Neural progenitor cell (in vitro differentiated cells): ENCODE data around the gene SLC35B3. TPM values are rescaled to one million over a fixed set of nuclear protein-coding genes. Genes with fewer than 3 reads are reported as not detected.

ENCODE experiments used
- DNase-seq: peaks from one replicate; pipeline ENCODE4 v3.0.0-alpha.2; 2016; ENCODE audit warnings: low spot score
- H2AFZ ChIP-seq: fragments of 200-600 bp; sonication (generic); replicated peaks from 2 replicates; pipeline ENCODE4 v1.6.1; 2016; ENCODE audit warnings: antibody characterized with exemption
- H3F3A ChIP-seq: fragments of 200-600 bp; sonication (generic); 2 replicates; pipeline ENCODE4 v1.6.1; 2016; ENCODE audit warnings: antibody characterized with exemption, low read depth
- H3K27ac ChIP-seq: fragments of 200-600 bp; sonication (generic); 2 replicates; pipeline ENCODE4 v1.5.1; 2016; ENCODE audit warnings: mild to moderate bottlenecking
- H3K27me3 ChIP-seq: fragments of 200-600 bp; sonication (generic); 2 replicates; pipeline ENCODE4 v1.6.1; 2016; ENCODE audit warnings: mild to moderate bottlenecking, moderate library complexity
- H3K36me3 ChIP-seq: fragments of 200-600 bp; sonication (generic); 2 replicates; pipeline ENCODE4 v1.5.1; 2016
- H3K4me1 ChIP-seq: fragments of 200-600 bp; sonication (generic); 2 replicates; pipeline ENCODE4 v1.6.1; 2016; ENCODE audit warnings: mixed run types
- H3K4me2 ChIP-seq: fragments of 200-600 bp; sonication (generic); 2 replicates; pipeline ENCODE4 v1.6.1; 2016
- H3K4me3 ChIP-seq: fragments of 200-600 bp; sonication (generic); 2 replicates; pipeline ENCODE4 v1.5.1; 2016
- H3K79me2 ChIP-seq: fragments of 200-600 bp; sonication (generic); 2 replicates; pipeline ENCODE4 v1.6.1; 2016; ENCODE audit warnings: low read depth
- H3K9ac ChIP-seq: fragments of 200-600 bp; sonication (generic); 2 replicates; pipeline ENCODE4 v1.6.1; 2016
- H3K9me3 ChIP-seq: fragments of 200-600 bp; sonication (generic); 2 replicates; pipeline ENCODE4 v1.5.1; 2016; ENCODE audit warnings: low read depth
- H4K20me1 ChIP-seq: fragments of 200-600 bp; sonication (generic); 2 replicates; pipeline ENCODE4 v1.6.1; 2016; ENCODE audit warnings: low read depth
- H3K27ac Mint-ChIP-seq: 3 replicates; pipeline ENCODE4 v1.8.0; 2021; ENCODE audit warnings: mixed read lengths
- H3K27me3 Mint-ChIP-seq: 2 replicates; pipeline ENCODE4 v1.8.0; 2022; ENCODE audit warnings: low read depth, mild to moderate bottlenecking, inconsistent platforms, moderate library complexity, mixed read lengths; ENCODE audit not compliant: insufficient read depth
- H3K36me3 Mint-ChIP-seq: 3 replicates; pipeline ENCODE4 v1.8.0; 2021; ENCODE audit warnings: mixed read lengths
- H3K4me1 Mint-ChIP-seq: 3 replicates; pipeline ENCODE4 v1.8.0; 2021; ENCODE audit warnings: mixed read lengths
- H3K4me3 Mint-ChIP-seq: 3 replicates; pipeline ENCODE4 v1.8.0; 2021; ENCODE audit warnings: mild to moderate bottlenecking, moderate library complexity, mixed read lengths
- H3K9me3 Mint-ChIP-seq: 3 replicates; pipeline ENCODE4 v1.8.0; 2020; ENCODE audit warnings: mixed read lengths
- EZH2 ChIP-seq: fragments of 200-600 bp; sonication (generic); IDR thresholded peaks from 2 replicates; pipeline ENCODE4 v1.6.1; 2017; ENCODE audit warnings: antibody characterized with exemption, mild to moderate bottlenecking, moderate library complexity
- EZH2phosphoT487 ChIP-seq: fragments of 200-600 bp; sonication (generic); IDR thresholded peaks from 2 replicates; pipeline ENCODE4 v1.6.1; 2017; ENCODE audit warnings: antibody characterized with exemption
- total RNA-seq: library from RNA; depleted of rRNA; stranded (reverse); fragments of >200 nt; gene quantifications from 2 replicates; pipeline ENCODE4 v1.2.3, GENCODE V29; 2015; ENCODE audit warnings: low replicate concordance
- TF ChIP-seq, protein P1 (sequence below): fragments of 200-600 bp; sonication (generic); IDR thresholded peaks from 2 replicates; pipeline ENCODE4 v1.5.1; 2017; ENCODE audit warnings: antibody characterized with exemption, mild to moderate bottlenecking

The SLC35B3 gene
- total RNA-seq, 1 donor from 2014 or later: 8.1 TPM

DNA sequence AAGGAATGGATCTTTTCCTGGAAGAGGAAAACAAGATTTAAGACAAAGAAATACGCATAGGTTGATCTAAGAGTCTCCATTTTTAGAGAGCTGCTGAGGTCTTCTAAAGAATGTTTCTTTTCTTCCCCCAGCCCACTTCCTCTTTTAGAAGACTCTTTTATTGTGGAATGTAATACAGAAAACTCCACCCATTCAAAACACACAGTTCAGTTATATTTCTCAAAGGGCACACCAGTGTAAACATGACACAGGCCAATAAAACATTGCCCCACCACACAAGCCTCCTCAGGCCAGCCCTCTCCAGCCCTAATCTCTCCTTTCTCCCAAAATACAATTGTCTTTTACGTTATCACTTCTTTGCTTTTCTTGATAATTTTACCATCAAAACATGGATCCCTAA lies 42.8 kb downstream of the SLC35B3 start:
- no peak for DNase-seq
- Mint-ChIP-seq H3K36me3 (no peaks in the 10 kb centered on the region), H3K4me3 (no peak overlapping the region), H3K27me3 (no peaks in the 10 kb centered on the region), H3K27ac (no peak overlapping the region), H3K4me1 (peaks cover 3% of the 10 kb centered on the region), H3K9me3 (no peaks in the 10 kb centered on the region)
- Histone ChIP-seq H2AFZ (peak overlapping the region; percentile 44), H3F3A (no peaks in the 10 kb centered on the region), H3K4me3 (no peak overlapping the region), H3K9me3 (no peaks in the 10 kb centered on the region), H3K79me2 (no peaks in the 10 kb centered on the region), H3K9ac (no peak overlapping the region), H3K27ac (no peak overlapping the region), H3K27me3 (no peaks in the 10 kb centered on the region), H3K4me2 (no peak overlapping the region), H4K20me1 (no peaks in the 10 kb centered on the region), H3K4me1 (peaks cover 11% of the 10 kb centered on the region), H3K36me3 (no peaks in the 10 kb centered on the region)
- TF ChIP-seq, protein P1, sequence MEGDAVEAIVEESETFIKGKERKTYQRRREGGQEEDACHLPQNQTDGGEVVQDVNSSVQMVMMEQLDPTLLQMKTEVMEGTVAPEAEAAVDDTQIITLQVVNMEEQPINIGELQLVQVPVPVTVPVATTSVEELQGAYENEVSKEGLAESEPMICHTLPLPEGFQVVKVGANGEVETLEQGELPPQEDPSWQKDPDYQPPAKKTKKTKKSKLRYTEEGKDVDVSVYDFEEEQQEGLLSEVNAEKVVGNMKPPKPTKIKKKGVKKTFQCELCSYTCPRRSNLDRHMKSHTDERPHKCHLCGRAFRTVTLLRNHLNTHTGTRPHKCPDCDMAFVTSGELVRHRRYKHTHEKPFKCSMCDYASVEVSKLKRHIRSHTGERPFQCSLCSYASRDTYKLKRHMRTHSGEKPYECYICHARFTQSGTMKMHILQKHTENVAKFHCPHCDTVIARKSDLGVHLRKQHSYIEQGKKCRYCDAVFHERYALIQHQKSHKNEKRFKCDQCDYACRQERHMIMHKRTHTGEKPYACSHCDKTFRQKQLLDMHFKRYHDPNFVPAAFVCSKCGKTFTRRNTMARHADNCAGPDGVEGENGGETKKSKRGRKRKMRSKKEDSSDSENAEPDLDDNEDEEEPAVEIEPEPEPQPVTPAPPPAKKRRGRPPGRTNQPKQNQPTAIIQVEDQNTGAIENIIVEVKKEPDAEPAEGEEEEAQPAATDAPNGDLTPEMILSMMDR: no peak
- no peak for TF ChIP-seq EZH2phosphoT487
- no peak for TF ChIP-seq EZH2

DNA sequence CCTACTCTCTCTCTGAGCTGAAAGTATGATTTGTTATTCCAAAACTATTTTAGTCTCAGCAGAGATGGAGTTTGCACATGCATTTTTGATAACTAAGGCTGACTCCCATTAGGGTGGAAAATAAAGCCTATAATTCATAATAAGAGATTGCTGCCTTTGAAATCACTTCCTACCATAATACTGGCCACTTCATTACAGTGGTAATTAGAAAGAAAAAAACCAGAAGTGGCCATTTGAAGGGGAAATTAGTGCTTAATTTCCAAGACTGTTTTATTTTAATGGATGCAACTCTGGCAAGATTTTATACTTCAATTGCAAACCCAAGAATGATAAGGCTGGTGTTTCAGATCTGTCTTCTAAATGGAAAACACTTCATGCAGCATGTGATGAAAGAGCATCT lies 43.4 kb downstream of the SLC35B3 start:
- no peak overlapping the region for H3K4me2 ChIP-seq
- no peak overlapping the region for H3K27ac ChIP-seq
- no peaks in the 10 kb centered on the region for H3K36me3 ChIP-seq
- Mint-ChIP-seq H3K27me3 (no peaks in the 10 kb centered on the region), H3K36me3 (no peaks in the 10 kb centered on the region), H3K27ac (no peak overlapping the region), H3K4me1 (peaks cover 3% of the 10 kb centered on the region), H3K4me3 (no peak overlapping the region), H3K9me3 (no peaks in the 10 kb centered on the region)
- H4K20me1 ChIP-seq: no peaks in the 10 kb centered on the region
- no peaks in the 10 kb centered on the region for H3K79me2 ChIP-seq
- TF ChIP-seq EZH2phosphoT487 (no peak), EZH2 (no peak)
- TF ChIP-seq, protein P1: no peak
- no peak overlapping the region for H3K4me3 ChIP-seq
- no peaks in the 10 kb centered on the region for H3K27me3 ChIP-seq
- no peak for DNase-seq
- peak overlapping the region; percentile 44 for H2AFZ ChIP-seq
- peaks cover 11% of the 10 kb centered on the region for H3K4me1 ChIP-seq
- H3K9ac ChIP-seq: no peak overlapping the region
- H3F3A ChIP-seq: no peaks in the 10 kb centered on the region
- H3K9me3 ChIP-seq: no peaks in the 10 kb centered on the region

DNA sequence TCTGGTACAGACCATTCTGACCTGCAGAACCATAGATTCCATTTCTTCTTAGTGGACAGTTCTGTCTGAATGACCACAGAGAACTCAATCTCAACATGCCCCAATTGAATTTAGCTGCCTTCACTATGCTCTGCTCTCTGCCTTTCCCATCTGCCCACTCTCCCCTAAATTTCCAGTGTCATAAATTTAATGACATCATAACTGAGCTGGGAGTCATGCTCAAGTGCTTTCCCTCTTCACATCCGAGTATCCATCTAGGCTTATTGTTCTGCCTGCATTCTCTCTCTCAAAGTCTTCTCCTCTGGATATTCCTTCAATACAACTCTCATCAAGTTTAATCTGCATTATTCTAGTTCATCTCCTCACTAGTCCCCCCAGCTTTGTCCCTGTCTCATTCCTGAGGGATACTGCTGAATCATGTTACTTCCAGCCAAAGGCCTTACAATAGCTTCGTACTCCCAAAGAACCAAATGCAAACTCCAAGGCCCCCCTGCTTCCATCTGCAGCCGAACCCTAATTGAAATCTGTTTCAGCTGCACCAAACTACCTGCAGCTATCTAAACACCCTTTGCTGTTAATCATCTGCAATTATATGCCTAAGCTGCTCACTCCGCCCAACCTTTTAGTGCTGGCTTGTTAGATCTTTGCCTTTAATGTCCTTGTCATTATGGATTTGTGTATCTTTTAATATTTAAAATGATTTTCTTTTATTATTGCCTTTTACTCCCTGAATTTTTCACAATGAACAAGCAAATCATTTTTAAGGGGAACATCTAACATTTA lies 46.1 kb downstream of the SLC35B3 start:
- Histone ChIP-seq H3K9ac (no peak overlapping the region), H3K27ac (no peak overlapping the region), H3K79me2 (no peaks in the 10 kb centered on the region), H3K36me3 (no peaks in the 10 kb centered on the region), H3K4me1 (peaks cover 11% of the 10 kb centered on the region), H4K20me1 (no peaks in the 10 kb centered on the region), H3K9me3 (no peaks in the 10 kb centered on the region), H3F3A (no peaks in the 10 kb centered on the region), H3K27me3 (no peaks in the 10 kb centered on the region), H3K4me3 (no peak overlapping the region), H3K4me2 (no peak overlapping the region), H2AFZ (no peak overlapping the region)
- Mint-ChIP-seq H3K4me3 (no peak overlapping the region), H3K27me3 (no peaks in the 10 kb centered on the region), H3K9me3 (no peaks in the 10 kb centered on the region), H3K4me1 (peaks cover 3% of the 10 kb centered on the region), H3K27ac (no peak overlapping the region), H3K36me3 (no peaks in the 10 kb centered on the region)
- DNase-seq: peak; percentile 55
- TF ChIP-seq, protein P1: no peak
- no peak for TF ChIP-seq EZH2
- no peak for TF ChIP-seq EZH2phosphoT487
